Liver (tissue), 9 donors: ENCODE measurements around the gene MLXIP. TPM values are rescaled to one million over a fixed set of nuclear protein-coding genes. Genes with fewer than 3 reads are reported as not detected.

Experiments used
- DNase-seq: peaks from one replicate; pipeline ENCODE4 v3.0.0-alpha.2; 2017; ENCODE audit warnings: low spot score
- H3K27ac ChIP-seq, 2 donors: one replicate each; pipeline ENCODE4 v1.7.0; 2013; ENCODE audit warnings: inconsistent platforms in 2 of 2, low read length in 2 of 2, control low read depth in 1 of 2, low read depth in 1 of 2, mild to moderate bottlenecking in 1 of 2
- H3K27me3 ChIP-seq, 4 donors: one replicate each; pipeline versions ENCODE4 v1.6.1 to v1.7.0; 2013; ENCODE audit warnings: low read length in 3 of 4, inconsistent platforms in 1 of 4, mild to moderate bottlenecking in 1 of 4, moderate library complexity in 1 of 4; ENCODE audit not compliant: control insufficient read depth in 4 of 4, insufficient read depth in 4 of 4
- H3K36me3 ChIP-seq, 4 donors: one replicate each; pipeline versions ENCODE4 v1.6.1 to v1.7.0; 2013; ENCODE audit warnings: low read length in 3 of 4, mild to moderate bottlenecking in 3 of 4, low read depth in 1 of 4, moderate library complexity in 1 of 4; ENCODE audit not compliant: control insufficient read depth in 4 of 4, insufficient read depth in 3 of 4
- H3K4me1 ChIP-seq, 4 donors: one replicate each; pipeline versions ENCODE4 v1.6.1 to v1.7.0; 2013; ENCODE audit warnings: low read length in 3 of 4, mild to moderate bottlenecking in 3 of 4, moderate library complexity in 1 of 4; ENCODE audit not compliant: control insufficient read depth in 4 of 4, insufficient read depth in 4 of 4
- H3K4me3 ChIP-seq, 3 donors: one replicate each; pipeline versions ENCODE4 v1.6.1 to v1.7.0; 2013; ENCODE audit warnings: low read length in 3 of 3, control low read depth in 1 of 3, low read depth in 1 of 3, mild to moderate bottlenecking in 1 of 3
- H3K9ac ChIP-seq, 2 donors: one replicate each; pipeline ENCODE4 v1.7.0; 2013; ENCODE audit warnings: low read length in 2 of 2, mild to moderate bottlenecking in 2 of 2, moderate library complexity in 2 of 2, control low read depth in 1 of 2, low read depth in 1 of 2
- H3K9me3 ChIP-seq, 4 donors: one replicate each; pipeline versions ENCODE4 v1.6.1 to v1.7.0; 2013; ENCODE audit warnings: low read length in 3 of 4; ENCODE audit not compliant: control insufficient read depth in 4 of 4
- EGR1 ChIP-seq, 2 donors: IDR thresholded peaks; 2 replicates each; pipeline ENCODE4 v1.6.1; 2016 to 2018; ENCODE audit warnings: antibody characterized with exemption in 2 of 2, low read depth in 2 of 2
- FOXA1 ChIP-seq: IDR thresholded peaks from 2 replicates; pipeline ENCODE4 v1.6.1; 2016; ENCODE audit warnings: antibody characterized with exemption
- FOXA2 ChIP-seq: IDR thresholded peaks from 2 replicates; pipeline ENCODE4 v1.6.1; 2016; ENCODE audit warnings: antibody characterized with exemption
- GABPA ChIP-seq, 2 donors: IDR thresholded peaks in 1 of 2; conservative IDR thresholded peaks in 1 of 2; 2 replicates each; pipeline ENCODE4 v1.6.1; 2016; ENCODE audit warnings: antibody characterized with exemption in 2 of 2, mild to moderate bottlenecking in 1 of 2, moderate library complexity in 1 of 2
- HNF4A ChIP-seq, 2 donors: conservative IDR thresholded peaks; 2 replicates each; pipeline ENCODE4 v1.6.1; 2016; ENCODE audit warnings: antibody characterized with exemption in 2 of 2, mild to moderate bottlenecking in 2 of 2
- HNF4G ChIP-seq: IDR thresholded peaks from 2 replicates; pipeline ENCODE4 v1.6.1; 2016; ENCODE audit warnings: antibody characterized with exemption
- JUND ChIP-seq, 2 donors: IDR thresholded peaks; 2 replicates each; pipeline ENCODE4 v1.6.1; 2016; ENCODE audit warnings: antibody characterized with exemption in 2 of 2
- NR2F2 ChIP-seq: IDR thresholded peaks from 2 replicates; pipeline ENCODE4 v1.6.1; 2016; ENCODE audit warnings: antibody characterized with exemption
- RAD21 ChIP-seq, 2 donors: IDR thresholded peaks; 2 replicates each; pipeline ENCODE4 v1.6.1; 2016; ENCODE audit warnings: antibody characterized with exemption in 2 of 2, mild to moderate bottlenecking in 2 of 2
- RXRA ChIP-seq, 2 donors: IDR thresholded peaks; 2 replicates each; pipeline ENCODE4 v1.6.1; 2017 to 2018; ENCODE audit warnings: antibody characterized with exemption in 2 of 2, mild to moderate bottlenecking in 1 of 2
- SP1 ChIP-seq: IDR thresholded peaks from 2 replicates; pipeline ENCODE4 v1.6.1; 2018; ENCODE audit warnings: antibody characterized with exemption, mild to moderate bottlenecking
- TAF1 ChIP-seq: conservative IDR thresholded peaks from 2 replicates; pipeline ENCODE4 v1.6.1; 2016; ENCODE audit warnings: antibody characterized with exemption, mild to moderate bottlenecking
- YY1 ChIP-seq: IDR thresholded peaks from 2 replicates; pipeline ENCODE4 v1.6.1; 2016; ENCODE audit warnings: antibody characterized with exemption, mild to moderate bottlenecking
- WGBS: extraction: QIAGEN DNeasy Blood & Tissue Kit; methylation state at CpG from one replicate; pipeline ENCODE4 v1.1.7; 2013; 5-methylcytosine and 5-hydroxymethylcytosine counted together
- polyA plus RNA-seq, 2 donors: library from polyadenylated mRNA; stranded (reverse) in 1 of 2; unstranded in 1 of 2; fragments of 200-250 nt in 1 of 2; fragments of >200 nt in 1 of 2; fragmentation: Nextera tagmentation in 1 of 2; extraction: Ambion mirVana in 1 of 2; gene quantifications; one replicate each; pipeline versions ENCODE4 v1.2.1 to v1.2.3, GENCODE V29; 2013 to 2015
- total RNA-seq, 2 donors: library from RNA; depleted of rRNA; stranded (reverse); fragments of >200 nt; gene quantifications; one replicate each; pipeline ENCODE4 v1.2.3, GENCODE V29; 2014
- TF ChIP-seq, protein P1 (sequence below): fragments of 150-350 bp; IDR thresholded peaks from 2 replicates; pipeline ENCODE4 v1.5.1; 2017; ENCODE audit warnings: improper control_type of control experiment, low read depth, low read length; ENCODE audit not compliant: missing input control
- TF ChIP-seq, protein P2 (sequence below): IDR thresholded peaks from 2 replicates; pipeline ENCODE4 v1.6.1; 2016; ENCODE audit warnings: antibody characterized with exemption
- TF ChIP-seq, protein P3 (sequence below): IDR thresholded peaks from 2 replicates; pipeline ENCODE4 v1.6.1; 2016; ENCODE audit warnings: antibody characterized with exemption
- TF ChIP-seq, protein P4 (sequence below): IDR thresholded peaks from 2 replicates; pipeline ENCODE4 v1.6.1; 2016; ENCODE audit warnings: antibody characterized with exemption, mild to moderate bottlenecking
- TF ChIP-seq, protein P5 (sequence below): IDR thresholded peaks from 2 replicates; pipeline ENCODE4 v1.6.1; 2016; ENCODE audit warnings: antibody characterized with exemption
- donor health status: healthy.
- donor health status: healthy.
- donor health status: healthy.
- donor health status: healthy.
- donor health status: healthy.

MLXIP gene
- total and polyA plus RNA-seq, 4 donors = 10.6 to 19.5 (median 11.0) TPM

DNA sequence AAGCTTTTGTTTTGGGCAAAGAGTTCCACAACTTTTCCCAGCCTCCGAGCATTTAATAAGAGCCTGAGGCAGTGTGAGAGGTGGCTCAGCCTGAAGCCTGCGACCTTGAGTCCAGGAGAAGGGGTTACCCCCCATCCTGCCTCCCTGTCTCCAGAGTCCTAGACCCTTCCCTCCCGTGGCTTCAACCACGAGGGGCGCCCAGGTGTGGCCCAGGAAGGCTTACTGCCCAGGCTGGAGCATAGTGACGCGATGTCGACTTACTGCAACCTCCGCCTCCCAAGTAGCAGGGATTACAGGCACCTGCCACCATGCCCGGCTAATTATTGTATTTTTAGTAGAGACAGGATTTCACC, 105.0 kb downstream of the MLXIP start (continued):
- TF ChIP-seq, protein P1, sequence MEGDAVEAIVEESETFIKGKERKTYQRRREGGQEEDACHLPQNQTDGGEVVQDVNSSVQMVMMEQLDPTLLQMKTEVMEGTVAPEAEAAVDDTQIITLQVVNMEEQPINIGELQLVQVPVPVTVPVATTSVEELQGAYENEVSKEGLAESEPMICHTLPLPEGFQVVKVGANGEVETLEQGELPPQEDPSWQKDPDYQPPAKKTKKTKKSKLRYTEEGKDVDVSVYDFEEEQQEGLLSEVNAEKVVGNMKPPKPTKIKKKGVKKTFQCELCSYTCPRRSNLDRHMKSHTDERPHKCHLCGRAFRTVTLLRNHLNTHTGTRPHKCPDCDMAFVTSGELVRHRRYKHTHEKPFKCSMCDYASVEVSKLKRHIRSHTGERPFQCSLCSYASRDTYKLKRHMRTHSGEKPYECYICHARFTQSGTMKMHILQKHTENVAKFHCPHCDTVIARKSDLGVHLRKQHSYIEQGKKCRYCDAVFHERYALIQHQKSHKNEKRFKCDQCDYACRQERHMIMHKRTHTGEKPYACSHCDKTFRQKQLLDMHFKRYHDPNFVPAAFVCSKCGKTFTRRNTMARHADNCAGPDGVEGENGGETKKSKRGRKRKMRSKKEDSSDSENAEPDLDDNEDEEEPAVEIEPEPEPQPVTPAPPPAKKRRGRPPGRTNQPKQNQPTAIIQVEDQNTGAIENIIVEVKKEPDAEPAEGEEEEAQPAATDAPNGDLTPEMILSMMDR = no peak
- TF ChIP-seq FOXA1 (no peak), EGR1 (IDR thresholded peaks at IDR 0.05; ENCODE audit: low read depth in 2 of 2) (no peak)

DNA sequence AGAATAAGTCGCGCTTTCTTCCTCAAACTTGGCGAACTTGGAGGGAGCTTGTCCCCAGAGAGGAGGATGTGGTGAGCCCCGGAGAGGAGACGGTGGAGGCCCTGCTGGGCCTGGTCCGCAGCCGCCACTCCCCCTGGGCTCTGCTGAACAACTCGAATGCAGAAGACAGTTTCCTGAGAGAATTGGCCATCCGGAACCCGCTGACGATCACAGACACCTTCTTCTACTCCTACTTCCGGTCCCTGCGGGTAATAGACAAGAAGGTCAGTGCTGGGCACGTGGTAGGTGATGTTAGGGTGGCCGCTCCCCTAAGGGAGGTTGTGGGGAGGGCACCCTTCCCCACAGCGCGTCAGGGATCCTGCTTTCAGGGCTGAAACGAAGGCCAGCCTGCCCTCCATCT, 106.0 kb downstream of the MLXIP start:
- no peaks in the 10 kb centered on the region for H3K27me3 ChIP-seq
- no peak overlapping the region for H3K27ac ChIP-seq
- 86% methylated on average over 18 of the region's 18 CpGs for WGBS
- no peak overlapping the region for H3K4me3 ChIP-seq
- H3K4me1 ChIP-seq = peaks cover 5 to 17% (median 12%) of the 10 kb centered on the region in 4 donors
- H3K9ac ChIP-seq = no peak overlapping the region
- no peaks in the 10 kb centered on the region for H3K9me3 ChIP-seq
- no peaks in the 10 kb centered on the region for H3K36me3 ChIP-seq
- TF ChIP-seq, protein P2, sequence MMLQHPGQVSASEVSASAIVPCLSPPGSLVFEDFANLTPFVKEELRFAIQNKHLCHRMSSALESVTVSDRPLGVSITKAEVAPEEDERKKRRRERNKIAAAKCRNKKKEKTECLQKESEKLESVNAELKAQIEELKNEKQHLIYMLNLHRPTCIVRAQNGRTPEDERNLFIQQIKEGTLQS = no peak
- TF ChIP-seq HNF4G (no peak), FOXA2 (no peak), HNF4A (conservative IDR thresholded peaks at IDR 0.05) (no peak), RXRA (IDR thresholded peaks at IDR 0.05) (no peak), RAD21 (IDR thresholded peaks at IDR 0.05) (no peak), FOXA1 (no peak), EGR1 (IDR thresholded peaks at IDR 0.05; ENCODE audit: low read depth in 2 of 2) (no peak), TAF1 (no peak), GABPA (IDR thresholded peaks at IDR 0.05 in 1 of 2, conservative IDR thresholded peaks at IDR 0.05 in 1 of 2) (no peak), JUND (IDR thresholded peaks at IDR 0.05) (no peak), SP1 (no peak), YY1 (no peak), NR2F2 (no peak)
- TF ChIP-seq, protein P3, sequence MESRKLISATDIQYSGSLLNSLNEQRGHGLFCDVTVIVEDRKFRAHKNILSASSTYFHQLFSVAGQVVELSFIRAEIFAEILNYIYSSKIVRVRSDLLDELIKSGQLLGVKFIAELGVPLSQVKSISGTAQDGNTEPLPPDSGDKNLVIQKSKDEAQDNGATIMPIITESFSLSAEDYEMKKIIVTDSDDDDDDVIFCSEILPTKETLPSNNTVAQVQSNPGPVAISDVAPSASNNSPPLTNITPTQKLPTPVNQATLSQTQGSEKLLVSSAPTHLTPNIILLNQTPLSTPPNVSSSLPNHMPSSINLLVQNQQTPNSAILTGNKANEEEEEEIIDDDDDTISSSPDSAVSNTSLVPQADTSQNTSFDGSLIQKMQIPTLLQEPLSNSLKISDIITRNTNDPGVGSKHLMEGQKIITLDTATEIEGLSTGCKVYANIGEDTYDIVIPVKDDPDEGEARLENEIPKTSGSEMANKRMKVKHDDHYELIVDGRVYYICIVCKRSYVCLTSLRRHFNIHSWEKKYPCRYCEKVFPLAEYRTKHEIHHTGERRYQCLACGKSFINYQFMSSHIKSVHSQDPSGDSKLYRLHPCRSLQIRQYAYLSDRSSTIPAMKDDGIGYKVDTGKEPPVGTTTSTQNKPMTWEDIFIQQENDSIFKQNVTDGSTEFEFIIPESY = no peak
- TF ChIP-seq, protein P4, sequence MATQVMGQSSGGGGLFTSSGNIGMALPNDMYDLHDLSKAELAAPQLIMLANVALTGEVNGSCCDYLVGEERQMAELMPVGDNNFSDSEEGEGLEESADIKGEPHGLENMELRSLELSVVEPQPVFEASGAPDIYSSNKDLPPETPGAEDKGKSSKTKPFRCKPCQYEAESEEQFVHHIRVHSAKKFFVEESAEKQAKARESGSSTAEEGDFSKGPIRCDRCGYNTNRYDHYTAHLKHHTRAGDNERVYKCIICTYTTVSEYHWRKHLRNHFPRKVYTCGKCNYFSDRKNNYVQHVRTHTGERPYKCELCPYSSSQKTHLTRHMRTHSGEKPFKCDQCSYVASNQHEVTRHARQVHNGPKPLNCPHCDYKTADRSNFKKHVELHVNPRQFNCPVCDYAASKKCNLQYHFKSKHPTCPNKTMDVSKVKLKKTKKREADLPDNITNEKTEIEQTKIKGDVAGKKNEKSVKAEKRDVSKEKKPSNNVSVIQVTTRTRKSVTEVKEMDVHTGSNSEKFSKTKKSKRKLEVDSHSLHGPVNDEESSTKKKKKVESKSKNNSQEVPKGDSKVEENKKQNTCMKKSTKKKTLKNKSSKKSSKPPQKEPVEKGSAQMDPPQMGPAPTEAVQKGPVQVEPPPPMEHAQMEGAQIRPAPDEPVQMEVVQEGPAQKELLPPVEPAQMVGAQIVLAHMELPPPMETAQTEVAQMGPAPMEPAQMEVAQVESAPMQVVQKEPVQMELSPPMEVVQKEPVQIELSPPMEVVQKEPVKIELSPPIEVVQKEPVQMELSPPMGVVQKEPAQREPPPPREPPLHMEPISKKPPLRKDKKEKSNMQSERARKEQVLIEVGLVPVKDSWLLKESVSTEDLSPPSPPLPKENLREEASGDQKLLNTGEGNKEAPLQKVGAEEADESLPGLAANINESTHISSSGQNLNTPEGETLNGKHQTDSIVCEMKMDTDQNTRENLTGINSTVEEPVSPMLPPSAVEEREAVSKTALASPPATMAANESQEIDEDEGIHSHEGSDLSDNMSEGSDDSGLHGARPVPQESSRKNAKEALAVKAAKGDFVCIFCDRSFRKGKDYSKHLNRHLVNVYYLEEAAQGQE = no peak
- TF ChIP-seq, protein P1 = no peak
- TF ChIP-seq, protein P5, sequence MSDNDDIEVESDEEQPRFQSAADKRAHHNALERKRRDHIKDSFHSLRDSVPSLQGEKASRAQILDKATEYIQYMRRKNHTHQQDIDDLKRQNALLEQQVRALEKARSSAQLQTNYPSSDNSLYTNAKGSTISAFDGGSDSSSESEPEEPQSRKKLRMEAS = no peak
- DNase-seq = no peak
